Measurements from ENCODE around the gene MYO5B.

GRCh38 chr18:50162486-50163304 is 32.3 kb downstream of the MYO5B start:
- no peak for TF ChIP-seq CTCF (conservative IDR thresholded peaks at IDR 0.05; ENCODE audit: low read depth, low read length)
- no peak for TF ChIP-seq MXI1 (IDR thresholded peaks at IDR 0.05; ENCODE audit: borderline replicate concordance, low read depth, low read length)
- TF ChIP-seq POLR2A (IDR thresholded peaks at IDR 0.05; ENCODE audit: low read depth, low read length): no peak
- no peak for TF ChIP-seq USF2 (IDR thresholded peaks at IDR 0.05; ENCODE audit: low read depth, low read length)
- no peak for TF ChIP-seq CEBPB (IDR thresholded peaks at IDR 0.05; ENCODE audit: low read depth, low read length)
- no peak for TF ChIP-seq BHLHE40 (IDR thresholded peaks at IDR 0.05; ENCODE audit: low read depth, low read length)
- TF ChIP-seq SMC3 (IDR thresholded peaks at IDR 0.05; ENCODE audit: low read depth, low read length): no peak
- no peak for TF ChIP-seq CHD1 (IDR thresholded peaks at IDR 0.05; ENCODE audit: low read depth, low read length)
- TF ChIP-seq RAD21 (IDR thresholded peaks at IDR 0.05; ENCODE audit: low read length): no peak
- TF ChIP-seq RFX5 (IDR thresholded peaks at IDR 0.05; ENCODE audit: low read depth, low read length): no peak

All from IMR-90 (cell line).